Measurements from ENCODE around the gene USH2A.

- TF ChIP-seq CTCF (IDR thresholded peaks at IDR 0.05) (no peak), POLR2A (IDR thresholded peaks at IDR 0.05) (no peak)
Observed at GRCh38 chr1:216238844-216239243, 184.4 kb downstream of the USH2A start.

All from tibial nerve (tissue), 3 donors.